ENCODE measurements around the gene CHAD.

Gene CHAD

GRCh38 chr17:50468304-50469207 lies at the start of gene CHAD:
Gene CHAD (minus strand): TSS chr17:50468880. CDS start chr17:50468813, 67 bp downstream.
- TF ChIP-seq, protein P1, sequence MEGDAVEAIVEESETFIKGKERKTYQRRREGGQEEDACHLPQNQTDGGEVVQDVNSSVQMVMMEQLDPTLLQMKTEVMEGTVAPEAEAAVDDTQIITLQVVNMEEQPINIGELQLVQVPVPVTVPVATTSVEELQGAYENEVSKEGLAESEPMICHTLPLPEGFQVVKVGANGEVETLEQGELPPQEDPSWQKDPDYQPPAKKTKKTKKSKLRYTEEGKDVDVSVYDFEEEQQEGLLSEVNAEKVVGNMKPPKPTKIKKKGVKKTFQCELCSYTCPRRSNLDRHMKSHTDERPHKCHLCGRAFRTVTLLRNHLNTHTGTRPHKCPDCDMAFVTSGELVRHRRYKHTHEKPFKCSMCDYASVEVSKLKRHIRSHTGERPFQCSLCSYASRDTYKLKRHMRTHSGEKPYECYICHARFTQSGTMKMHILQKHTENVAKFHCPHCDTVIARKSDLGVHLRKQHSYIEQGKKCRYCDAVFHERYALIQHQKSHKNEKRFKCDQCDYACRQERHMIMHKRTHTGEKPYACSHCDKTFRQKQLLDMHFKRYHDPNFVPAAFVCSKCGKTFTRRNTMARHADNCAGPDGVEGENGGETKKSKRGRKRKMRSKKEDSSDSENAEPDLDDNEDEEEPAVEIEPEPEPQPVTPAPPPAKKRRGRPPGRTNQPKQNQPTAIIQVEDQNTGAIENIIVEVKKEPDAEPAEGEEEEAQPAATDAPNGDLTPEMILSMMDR (IDR thresholded peaks at IDR 0.05; ENCODE audit: low read depth, low read length, poor library complexity, severe bottlenecking), result no peak
- no peak for TF ChIP-seq EZH2phosphoT487 (IDR thresholded peaks at IDR 0.05; ENCODE audit: borderline replicate concordance, low read length)
- Histone ChIP-seq H3K9me3 (ENCODE audit: control insufficient read depth, insufficient read depth, low read length) (no peaks in the 10 kb centered on the region), H3K4me3 (ENCODE audit: low read length) (no peak within 1 kb of the TSS), H3K36me3 (ENCODE audit: control insufficient read depth, low read length) (no peaks in the 10 kb centered on the region), H3K27me3 (ENCODE audit: control insufficient read depth, low read length) (no peaks in the 10 kb centered on the region), H3K4me1 (ENCODE audit: control insufficient read depth, low read length) (peaks cover 5% of the 10 kb centered on the region), H4K20me1 (ENCODE audit: control insufficient read depth, insufficient read depth, low read depth, low read length) (no peaks in the 10 kb centered on the region), H3K4me2 (ENCODE audit: low read length) (no peak within 1 kb of the TSS), H3F3A (ENCODE audit: control insufficient read depth, insufficient read depth) (no peaks in the 10 kb centered on the region), H3K27ac (ENCODE audit: low read depth, low read length) (no peak within 1 kb of the TSS), H3K79me2 (ENCODE audit: control insufficient read depth, low read length) (no peaks in the 10 kb centered on the region), H3K9me2 (replicated peaks; ENCODE audit: control insufficient read depth, low read length) (no peaks in the 10 kb centered on the region)

DNA sequence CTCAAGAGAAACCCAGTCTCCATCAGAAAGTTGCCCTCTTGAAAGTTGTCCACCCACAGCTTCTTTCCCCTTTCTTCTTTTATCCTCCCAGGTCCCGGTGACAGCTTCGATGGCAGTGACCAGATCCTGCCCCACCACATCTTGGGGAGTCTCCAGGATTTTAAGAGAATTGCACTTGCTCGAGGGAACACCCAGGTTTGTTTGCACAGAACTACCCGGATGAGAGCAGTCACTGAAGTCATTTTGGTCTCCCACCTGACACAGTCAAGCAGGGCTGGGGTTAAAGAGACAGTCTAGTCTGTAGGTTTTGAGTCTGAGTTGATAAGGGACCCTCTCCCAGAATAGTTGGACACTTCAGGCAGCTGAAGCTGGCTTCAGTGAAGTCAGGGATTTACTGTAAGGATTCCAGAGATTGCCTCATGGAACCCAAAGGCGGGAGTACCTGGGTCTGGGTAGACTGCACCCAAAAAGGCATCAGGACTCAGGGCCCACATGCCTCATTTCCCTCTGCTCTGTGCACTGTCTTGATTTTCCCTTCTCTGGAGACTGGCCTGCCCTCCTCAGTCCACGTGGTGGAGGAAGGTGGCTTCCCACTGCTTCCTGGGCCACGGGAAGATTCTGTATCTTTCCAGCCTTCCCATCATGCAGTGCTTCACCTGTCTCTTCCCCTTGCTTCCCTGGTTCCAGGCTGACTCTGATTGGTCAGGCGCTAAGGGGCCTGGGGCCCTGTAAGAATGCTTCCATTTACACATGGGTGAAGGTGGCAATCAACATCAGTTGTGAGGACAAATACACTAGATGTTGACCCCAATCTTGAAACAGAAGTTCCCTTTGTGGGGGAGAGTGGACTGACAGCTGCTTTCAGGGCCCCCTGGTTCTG lies 49.1 kb upstream of the CHAD start:
- Histone ChIP-seq H3K27ac (ENCODE audit: low read depth, low read length) (no peak overlapping the region), H4K20me1 (ENCODE audit: control insufficient read depth, insufficient read depth, low read depth, low read length) (no peaks in the 10 kb centered on the region), H3K4me2 (ENCODE audit: low read length) (no peak overlapping the region), H3K27me3 (ENCODE audit: control insufficient read depth, low read length) (no peaks in the 10 kb centered on the region), H3K36me3 (ENCODE audit: control insufficient read depth, low read length) (no peaks in the 10 kb centered on the region), H3K9me3 (ENCODE audit: control insufficient read depth, insufficient read depth, low read length) (no peaks in the 10 kb centered on the region), H3K9me2 (replicated peaks; ENCODE audit: control insufficient read depth, low read length) (no peaks in the 10 kb centered on the region), H3F3A (ENCODE audit: control insufficient read depth, insufficient read depth) (no peaks in the 10 kb centered on the region), H3K4me1 (ENCODE audit: control insufficient read depth, low read length) (peaks cover 10% of the 10 kb centered on the region), H3K4me3 (ENCODE audit: low read length) (no peak overlapping the region), H3K79me2 (ENCODE audit: control insufficient read depth, low read length) (no peaks in the 10 kb centered on the region)
- TF ChIP-seq, protein P1 (IDR thresholded peaks at IDR 0.05; ENCODE audit: low read depth, low read length, poor library complexity, severe bottlenecking), result no peak
- TF ChIP-seq EZH2phosphoT487 (IDR thresholded peaks at IDR 0.05; ENCODE audit: borderline replicate concordance, low read length), result no peak

DNA sequence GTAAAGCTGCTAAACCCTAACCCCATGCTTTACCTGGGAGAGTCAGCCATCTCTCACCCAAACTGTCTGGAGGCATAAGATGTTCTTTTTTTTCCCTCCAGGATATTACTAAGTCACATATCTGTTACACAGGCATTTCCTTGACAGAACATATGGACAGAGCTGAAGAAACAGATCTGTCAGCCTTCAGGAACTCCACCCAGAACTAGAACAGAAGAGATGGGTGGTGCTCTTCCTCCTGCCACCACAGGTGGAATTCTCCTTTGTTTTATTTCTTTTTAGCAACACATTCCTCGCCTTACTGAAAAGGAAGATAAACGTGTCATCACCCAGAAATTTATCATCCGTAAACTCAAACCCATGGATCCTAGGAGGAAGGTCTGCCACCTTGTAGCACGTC lies 48.3 kb upstream of the CHAD start:
- Histone ChIP-seq H3K9me3 (ENCODE audit: control insufficient read depth, insufficient read depth, low read length) (no peaks in the 10 kb centered on the region), H3K79me2 (ENCODE audit: control insufficient read depth, low read length) (no peaks in the 10 kb centered on the region), H3K27ac (ENCODE audit: low read depth, low read length) (no peak overlapping the region), H4K20me1 (ENCODE audit: control insufficient read depth, insufficient read depth, low read depth, low read length) (no peaks in the 10 kb centered on the region), H3F3A (ENCODE audit: control insufficient read depth, insufficient read depth) (no peaks in the 10 kb centered on the region), H3K4me2 (ENCODE audit: low read length) (no peak overlapping the region), H3K4me3 (ENCODE audit: low read length) (no peak overlapping the region), H3K4me1 (ENCODE audit: control insufficient read depth, low read length) (peaks cover 10% of the 10 kb centered on the region), H3K36me3 (ENCODE audit: control insufficient read depth, low read length) (no peaks in the 10 kb centered on the region), H3K9me2 (replicated peaks; ENCODE audit: control insufficient read depth, low read length) (no peaks in the 10 kb centered on the region), H3K27me3 (ENCODE audit: control insufficient read depth, low read length) (no peaks in the 10 kb centered on the region)
- TF ChIP-seq, protein P1 (IDR thresholded peaks at IDR 0.05; ENCODE audit: low read depth, low read length, poor library complexity, severe bottlenecking), result no peak
- TF ChIP-seq EZH2phosphoT487 (IDR thresholded peaks at IDR 0.05; ENCODE audit: borderline replicate concordance, low read length), result no peak

All from DOHH2 (cell line).